Measurements from ENCODE around the gene NFIC. TPM values are rescaled to one million over a fixed set of nuclear protein-coding genes. Genes with fewer than 3 reads are reported as not detected.
"Not testable (repeated sequence)": the region's sequence is repeated elsewhere in the genome, so short reads cannot be mapped to it uniquely, and the experiment has no call there.

The NFIC gene
- total RNA-seq, 1 donor from 2014 or later = 11.9 TPM

- no peak for DNase-seq (ENCODE audit: low read depth in 2 of 2)
Observed at GRCh38 chr19:3420244-3420755, 53.9 kb downstream of the NFIC start.

GRCh38 chr19:3420909-3421619 lies 54.7 kb downstream of the NFIC start:
- DNase-seq (ENCODE audit: low read depth in 2 of 2) = no peak

GRCh38 chr19:3421656-3422055 lies 55.3 kb downstream of the NFIC start:
- DNase-seq (ENCODE audit: low read depth in 2 of 2) = not testable (repeated sequence)

DNA sequence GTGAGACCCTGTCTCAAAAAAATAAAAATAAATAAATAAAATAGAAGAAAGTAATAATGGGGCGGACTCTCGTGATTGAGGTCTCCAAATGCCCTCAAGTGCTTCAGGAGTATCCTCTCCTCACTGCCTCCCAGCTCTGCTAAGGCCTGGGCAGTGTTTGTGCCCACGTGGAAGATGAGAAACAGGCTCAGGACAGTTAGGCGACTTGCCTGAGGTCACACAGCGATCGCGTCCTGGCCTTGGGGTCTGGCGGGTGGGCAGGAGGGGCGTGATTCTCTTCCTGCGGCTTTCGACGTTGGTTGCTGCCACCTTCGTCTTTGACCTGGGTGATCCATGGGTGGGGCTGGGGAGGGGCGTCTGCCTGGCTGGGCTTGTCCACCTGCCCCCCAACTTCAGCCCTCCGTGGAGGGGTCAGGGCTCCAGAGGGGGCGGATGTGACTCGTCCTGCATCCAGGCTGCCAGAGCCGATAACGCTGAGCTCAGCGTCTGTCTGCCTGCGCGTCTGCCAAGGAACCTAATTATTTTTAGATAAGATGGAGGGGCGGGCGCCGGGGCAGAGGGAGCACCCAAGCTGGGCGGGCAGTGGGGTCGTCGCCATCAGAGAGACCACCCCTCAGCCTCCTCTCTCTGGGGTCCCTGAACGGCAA lies 56.9 kb downstream of the NFIC start:
- peak in 1 of 2 donors; percentile 38 for DNase-seq (ENCODE audit: low read depth in 2 of 2)

- DNase-seq (ENCODE audit: low read depth in 2 of 2) = no peak
Observed at GRCh38 chr19:3426433-3426832, 60.0 kb downstream of the NFIC start.

GRCh38 chr19:3430366-3430680 lies 63.9 kb downstream of the NFIC start:
- DNase-seq (ENCODE audit: low read depth in 2 of 2) = not testable (repeated sequence)

DNA sequence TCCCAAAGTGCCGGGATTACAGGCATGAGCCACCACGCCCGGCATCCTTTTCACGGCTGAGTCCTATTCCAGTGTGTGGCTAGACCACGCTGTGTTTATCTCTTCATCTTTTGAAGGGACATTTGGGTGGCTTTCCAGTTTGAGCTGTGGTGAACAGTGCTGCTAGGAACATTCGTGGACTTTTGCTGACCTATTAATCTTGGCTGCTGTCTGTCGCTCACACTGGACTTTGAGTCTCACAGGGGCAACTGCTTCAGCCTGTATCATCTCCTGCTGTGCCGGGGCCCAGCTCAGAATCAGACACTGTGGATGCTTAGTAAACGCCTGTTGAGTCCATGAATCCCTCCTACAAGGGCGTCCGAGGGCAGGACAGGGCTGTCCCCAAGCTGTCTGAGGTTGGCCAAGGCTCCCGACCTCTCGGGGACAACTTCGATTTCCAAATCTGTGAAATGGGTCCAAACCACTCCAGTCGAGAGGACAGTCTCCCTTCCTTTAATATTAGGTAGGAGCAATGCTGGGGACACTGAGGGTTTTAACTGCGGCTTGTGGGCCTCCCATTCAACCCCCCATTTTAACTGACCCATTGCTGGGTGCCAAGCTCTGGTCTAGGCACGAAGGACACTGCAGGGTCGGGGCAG lies 65.5 kb downstream of the NFIC start:
- no peak for DNase-seq (ENCODE audit: low read depth in 2 of 2)

DNA sequence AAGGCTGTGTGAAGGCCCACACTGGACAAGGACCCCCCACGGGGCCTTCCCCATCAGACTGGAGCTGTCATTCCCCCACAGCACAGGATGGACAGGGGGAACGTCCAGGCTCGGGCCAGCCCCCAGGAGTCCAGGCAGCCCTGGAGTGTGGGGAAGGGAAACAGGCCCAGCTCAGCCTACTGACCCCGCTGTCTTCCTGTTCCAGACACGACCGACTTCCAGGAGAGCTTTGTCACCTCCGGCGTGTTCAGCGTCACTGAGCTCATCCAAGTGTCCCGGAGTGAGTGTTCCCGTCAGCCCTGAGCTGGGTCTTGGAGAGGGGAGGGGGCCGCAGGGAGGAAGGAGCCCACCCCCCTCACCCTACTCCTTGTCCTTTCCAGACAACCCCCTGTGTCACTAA lies 66.9 kb downstream of the NFIC start:
- DNase-seq (ENCODE audit: low read depth in 2 of 2) = peak in 1 of 2 donors; percentile 63

DNA sequence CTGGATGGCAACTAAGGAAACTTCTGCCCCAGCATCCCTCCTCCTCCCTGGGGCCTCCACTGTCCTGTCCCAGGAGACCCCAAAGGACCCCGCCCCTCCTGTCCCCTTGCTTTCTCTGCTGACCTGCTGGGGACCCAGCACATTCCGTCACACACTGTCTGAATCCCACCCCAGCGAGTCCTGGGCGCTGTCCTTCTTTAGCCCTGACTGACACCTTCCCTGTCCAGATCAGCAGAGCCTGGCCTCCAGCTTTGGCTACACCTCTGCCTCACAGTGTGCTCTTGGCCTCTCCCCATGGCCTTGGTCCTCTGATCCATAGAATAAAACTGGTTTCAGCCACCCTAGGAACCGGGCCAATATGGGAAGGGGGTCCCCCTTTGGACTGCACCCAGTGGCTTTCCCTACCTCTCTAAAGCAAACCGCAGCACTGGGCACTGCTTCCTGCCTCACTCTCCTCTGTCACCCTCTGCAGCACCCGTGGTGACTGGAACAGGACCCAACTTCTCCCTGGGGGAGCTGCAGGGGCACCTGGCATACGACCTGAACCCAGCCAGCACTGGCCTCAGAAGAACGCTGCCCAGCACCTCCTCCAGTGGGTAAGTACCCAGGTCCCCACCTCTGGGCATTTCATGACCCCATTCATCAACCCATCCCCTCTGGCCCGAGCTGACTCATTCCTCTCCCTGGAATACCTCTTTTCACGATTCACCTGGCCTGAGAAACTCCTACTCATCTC lies 67.6 kb downstream of the NFIC start:
- no peak for DNase-seq (ENCODE audit: low read depth in 2 of 2)

- DNase-seq (ENCODE audit: low read depth in 2 of 2) = peak; percentile 84 to 96
Observed at GRCh38 chr19:3434630-3435553, 68.5 kb downstream of the NFIC start.

DNA sequence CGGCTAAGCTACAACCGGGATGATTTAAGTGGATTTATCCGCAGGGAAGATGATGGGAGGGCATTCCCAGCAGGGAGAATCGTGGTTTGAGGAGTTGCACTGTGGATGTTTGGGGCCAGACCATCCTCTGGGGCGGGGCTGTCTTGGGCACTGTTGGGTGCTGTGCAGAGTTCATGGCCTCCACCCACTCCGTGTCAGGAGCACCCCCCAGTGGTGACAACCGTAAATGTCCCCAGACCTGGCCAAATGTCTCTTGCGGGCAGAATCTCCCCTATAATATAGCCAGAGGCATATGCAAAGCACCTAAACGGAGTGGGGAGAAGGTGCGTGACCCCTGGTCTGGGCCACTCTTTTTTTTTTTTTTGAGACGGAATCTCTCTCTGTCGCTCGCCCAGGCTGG lies 73.7 kb downstream of the NFIC start:
- DNase-seq (ENCODE audit: low read depth in 2 of 2) = no peak

GRCh38 chr19:3441089-3441985 lies 75.0 kb downstream of the NFIC start:
- DNase-seq (ENCODE audit: low read depth in 2 of 2) = no peak

DNA sequence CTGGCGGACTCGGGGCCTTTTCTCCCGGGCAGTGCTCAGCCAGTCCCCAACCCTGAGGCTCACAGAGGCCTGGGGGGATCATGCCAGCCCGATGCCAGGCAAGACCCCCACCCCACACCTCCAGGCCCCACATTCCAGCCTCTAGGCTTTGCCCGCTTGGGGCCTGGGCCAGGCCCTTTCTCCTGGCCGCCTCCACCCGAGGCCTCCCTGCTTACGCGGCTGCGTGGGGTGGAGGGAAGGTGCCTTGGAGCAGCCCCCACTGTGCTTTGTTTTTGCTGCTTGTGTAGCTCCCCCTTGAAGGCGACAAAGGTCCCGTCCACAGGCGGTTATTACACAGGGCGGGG lies 75.6 kb downstream of the NFIC start:
- no peak for DNase-seq (ENCODE audit: low read depth in 2 of 2)

DNA sequence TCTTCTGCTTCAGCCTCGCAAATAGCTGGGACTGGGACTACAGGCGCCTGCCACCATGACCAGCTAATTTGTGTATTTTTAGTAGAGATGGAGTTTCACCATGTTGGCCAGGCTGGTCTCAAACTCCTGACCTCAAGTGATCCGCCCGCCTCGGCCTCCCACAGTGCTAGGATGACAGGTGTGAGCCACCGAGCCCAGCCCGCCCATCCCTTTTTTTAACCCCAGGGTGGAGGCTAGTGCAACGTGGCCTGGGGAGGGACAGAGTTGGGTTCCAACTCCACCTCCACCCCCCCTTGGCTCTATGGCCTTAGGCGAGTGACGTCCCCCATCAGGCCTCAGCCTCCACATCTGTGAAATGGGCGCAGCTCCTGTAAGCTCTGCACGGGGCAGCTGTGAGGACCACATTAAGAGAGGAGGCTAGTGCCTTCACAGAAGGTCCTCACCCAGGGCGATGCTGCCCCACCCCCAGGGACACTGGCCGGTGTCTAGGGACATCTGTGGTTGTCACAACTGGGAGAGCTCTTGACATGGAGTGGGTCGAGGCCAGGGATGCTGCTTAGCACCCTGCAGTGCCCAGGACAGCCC lies 76.2 kb downstream of the NFIC start:
- DNase-seq (ENCODE audit: low read depth in 2 of 2) = no peak

GRCh38 chr19:3443840-3444694 lies 77.7 kb downstream of the NFIC start:
- DNase-seq (ENCODE audit: low read depth in 2 of 2) = peak in 1 of 2 donors; percentile 71

GRCh38 chr19:3444695-3445234 lies 78.4 kb downstream of the NFIC start:
- DNase-seq (ENCODE audit: low read depth in 2 of 2) = no peak

DNA sequence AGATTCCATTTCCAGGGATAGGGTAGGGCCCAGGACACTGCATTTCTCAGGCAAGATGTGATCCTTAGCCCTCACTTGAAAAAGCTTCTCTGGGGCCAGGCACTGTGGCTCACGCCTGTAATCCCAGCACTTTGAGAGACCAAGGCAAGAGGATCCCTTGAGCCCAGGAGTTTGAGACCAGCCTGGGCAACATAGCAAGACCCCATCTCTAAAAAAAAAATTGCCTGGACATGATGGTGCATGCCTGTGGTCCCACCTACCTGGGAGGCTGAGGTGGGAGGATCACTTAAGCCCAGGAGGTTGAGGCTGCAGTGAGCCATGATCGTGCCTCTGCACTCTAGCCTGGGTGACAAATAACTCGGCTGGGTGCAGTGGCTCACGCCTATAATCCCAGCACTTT lies 80.3 kb downstream of the NFIC start:
- not testable (repeated sequence) for DNase-seq (ENCODE audit: low read depth in 2 of 2)

- DNase-seq (ENCODE audit: low read depth in 2 of 2) = no peak
Observed at GRCh38 chr19:3448616-3449334, 82.4 kb downstream of the NFIC start.
